Measurements from ENCODE around the gene RHBDF2.
"Not testable (repeated sequence)": the region's sequence is repeated elsewhere in the genome, so short reads cannot be mapped to it uniquely, and the experiment has no call there.

The RHBDF2 gene

DNA sequence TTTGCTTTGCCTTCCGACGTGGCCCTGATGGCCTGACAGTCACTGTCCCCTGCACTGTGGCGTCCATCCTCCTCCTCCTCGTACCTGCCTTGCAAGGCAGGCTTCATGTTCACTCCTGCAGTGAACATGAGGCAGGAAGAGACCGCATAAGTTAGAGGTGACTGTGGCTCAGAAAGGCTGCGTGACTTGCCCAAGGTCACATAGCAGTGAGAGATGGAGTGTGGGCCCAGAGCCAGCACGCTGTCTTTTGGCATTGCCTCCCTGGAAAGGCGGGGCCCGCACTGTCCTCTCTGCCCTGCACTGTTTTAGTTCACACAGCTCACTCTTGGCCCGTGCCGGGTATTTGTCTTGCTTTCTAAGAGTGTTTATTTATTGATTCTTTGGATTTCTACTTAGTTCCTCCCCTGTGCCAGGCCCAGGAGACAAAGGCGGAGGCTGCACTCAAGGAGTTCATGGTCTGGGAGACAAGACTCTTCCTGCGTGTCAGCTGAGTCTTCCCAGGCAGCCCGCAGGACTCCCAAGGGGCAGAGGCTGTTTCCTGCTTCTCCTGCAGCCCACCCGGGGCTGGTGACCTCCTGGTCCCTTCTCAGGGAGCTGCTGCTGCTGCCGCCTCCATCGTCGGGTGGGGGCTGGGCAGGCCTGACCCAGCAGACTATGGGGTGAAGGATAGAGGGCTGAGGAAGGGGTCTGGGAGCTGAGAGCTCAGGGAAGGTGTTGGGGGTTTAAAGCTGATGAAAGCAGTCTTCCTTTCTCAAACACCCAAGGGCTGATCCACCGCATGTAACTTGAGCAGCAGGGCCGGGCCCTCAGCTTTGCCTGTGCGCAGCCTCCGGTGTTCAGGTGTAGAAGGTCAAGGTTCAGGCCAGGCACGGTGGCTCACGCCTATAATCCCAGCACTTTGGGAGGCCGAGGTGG lies 23.6 kb upstream of the RHBDF2 start:
- no peak for DNase-seq (ENCODE audit: low read depth)

DNA sequence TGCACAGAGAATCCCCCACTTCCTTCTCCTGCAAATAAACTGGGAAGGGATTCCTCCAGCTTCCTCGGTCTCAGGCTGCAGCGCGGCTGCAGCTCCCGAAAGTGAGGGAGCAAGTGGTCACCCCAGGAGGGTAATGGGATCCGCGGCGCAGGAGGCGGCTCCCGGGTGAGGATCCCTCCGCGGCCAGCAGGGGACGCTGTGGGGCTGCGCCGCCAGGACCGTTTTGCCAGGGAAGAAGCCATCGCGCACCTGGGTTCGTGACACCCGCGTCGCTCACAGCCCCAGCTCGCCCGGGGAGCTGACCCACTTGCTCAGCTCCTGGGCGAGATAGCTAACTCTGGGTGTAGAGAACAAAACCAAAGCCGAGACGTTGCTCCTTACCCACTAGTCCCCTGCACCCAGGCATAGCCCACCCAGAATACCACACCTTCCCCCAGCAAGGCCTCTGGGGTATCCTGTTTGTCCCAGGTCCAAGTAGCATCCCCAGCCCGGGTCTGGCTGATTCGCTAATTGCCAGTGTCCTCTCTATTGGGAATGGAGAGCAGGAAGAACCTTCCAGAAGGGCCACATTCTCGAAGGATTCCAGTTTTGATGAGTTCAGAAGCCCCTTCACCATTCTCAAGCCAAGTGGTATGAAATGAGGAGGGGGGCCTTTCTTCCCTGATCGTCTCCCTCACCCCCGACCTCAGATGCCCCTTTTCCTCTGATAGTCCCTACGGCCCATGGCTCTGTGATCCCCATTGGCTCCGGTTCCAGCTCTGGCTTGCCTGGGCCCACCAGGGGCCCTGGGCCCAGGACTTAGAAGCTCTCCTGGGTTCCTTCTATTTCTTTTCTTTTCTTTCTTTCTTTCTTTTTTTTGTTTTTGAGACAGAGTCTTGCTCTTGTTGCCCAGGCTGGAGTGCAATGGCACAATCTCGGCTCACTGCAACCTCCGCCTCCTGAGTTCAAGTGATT lies 22.1 kb upstream of the RHBDF2 start:
- peak; percentile 85 for DNase-seq (ENCODE audit: low read depth)

DNA sequence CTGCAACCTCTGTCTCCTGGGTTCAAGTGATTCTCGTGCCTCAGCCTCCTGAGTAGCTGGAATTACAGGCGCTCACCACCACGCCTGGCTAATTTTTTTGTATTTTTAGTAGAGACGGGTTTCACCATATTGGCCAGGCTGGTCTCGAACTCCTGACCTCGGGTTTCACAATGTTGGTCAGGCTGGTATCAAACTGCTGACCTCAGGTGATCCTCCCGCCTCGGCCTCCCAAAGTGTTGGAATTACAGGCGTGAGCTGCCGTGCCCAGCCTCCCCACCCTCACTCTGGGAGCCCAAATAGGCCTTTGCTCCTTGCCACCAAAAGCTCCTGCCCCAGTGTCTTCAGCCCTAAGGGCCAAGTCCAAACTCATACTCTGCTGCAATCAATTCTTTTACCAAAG lies 20.5 kb upstream of the RHBDF2 start:
- not testable (repeated sequence) for DNase-seq (ENCODE audit: low read depth)

DNA sequence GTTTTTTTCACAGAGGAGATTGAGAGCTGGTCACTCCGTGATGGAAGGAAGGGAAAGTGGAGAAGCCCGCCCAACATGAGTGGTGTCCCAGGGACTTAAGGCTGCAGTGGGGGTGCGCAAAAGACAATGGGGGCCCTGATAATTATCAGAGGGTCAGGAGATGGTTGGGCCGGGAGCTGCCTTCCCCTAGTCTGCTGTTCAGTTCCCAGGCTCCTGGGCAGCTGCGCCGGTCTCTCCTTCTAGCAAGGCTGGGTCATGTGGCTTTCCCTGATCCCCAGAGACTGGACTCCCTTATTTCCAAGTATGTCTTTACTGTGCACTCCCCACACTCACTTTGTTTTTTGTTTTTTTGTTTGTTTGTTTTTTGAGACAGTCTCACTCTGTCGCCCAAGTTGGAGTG lies 20.0 kb upstream of the RHBDF2 start:
- DNase-seq (ENCODE audit: low read depth) = no peak

DNA sequence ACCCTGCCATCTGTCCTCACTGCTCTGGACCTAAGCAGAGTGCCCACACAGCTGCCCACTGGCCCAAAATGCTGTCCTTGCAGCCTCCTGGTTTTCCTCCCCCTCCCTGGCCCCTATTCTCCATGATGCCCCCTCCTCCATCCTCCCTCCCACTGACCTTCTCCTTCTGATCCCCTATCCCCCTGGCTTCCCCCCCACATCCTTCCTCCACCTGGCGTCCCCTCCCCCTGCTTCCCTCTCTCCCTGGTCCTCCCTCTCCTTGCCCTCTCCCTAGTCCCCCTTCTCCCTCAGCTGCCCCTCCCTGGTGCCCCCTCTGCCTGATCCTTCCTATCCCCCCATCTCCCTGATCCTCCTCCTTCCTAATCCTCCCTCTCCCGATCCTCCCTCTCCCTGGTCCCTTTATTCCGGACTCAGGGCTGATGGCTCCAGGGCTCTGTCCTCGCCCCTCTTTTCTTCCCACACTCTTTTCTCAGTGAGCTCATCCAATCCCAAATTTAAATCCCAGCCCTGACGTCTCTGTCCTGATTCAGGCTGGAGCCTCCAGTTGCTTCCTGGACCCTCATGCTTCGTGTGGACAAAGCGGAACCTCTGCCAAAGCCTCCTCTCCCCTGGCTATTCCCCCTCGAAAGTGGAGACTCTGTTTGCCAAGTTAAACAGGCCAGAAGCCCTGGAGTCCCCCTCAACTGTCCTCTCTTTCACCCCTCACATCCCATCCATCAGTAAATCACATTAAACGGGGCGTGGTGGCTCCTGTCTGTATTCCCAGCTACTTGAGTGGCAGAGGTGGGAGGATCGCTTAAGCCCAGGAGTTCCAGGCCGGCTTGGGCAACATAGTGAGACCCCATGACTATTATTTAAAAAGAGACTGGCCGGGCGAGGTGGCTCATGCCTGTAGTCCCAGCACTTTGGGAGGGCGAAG lies 18.1 kb upstream of the RHBDF2 start:
- DNase-seq (ENCODE audit: low read depth) = no peak

DNA sequence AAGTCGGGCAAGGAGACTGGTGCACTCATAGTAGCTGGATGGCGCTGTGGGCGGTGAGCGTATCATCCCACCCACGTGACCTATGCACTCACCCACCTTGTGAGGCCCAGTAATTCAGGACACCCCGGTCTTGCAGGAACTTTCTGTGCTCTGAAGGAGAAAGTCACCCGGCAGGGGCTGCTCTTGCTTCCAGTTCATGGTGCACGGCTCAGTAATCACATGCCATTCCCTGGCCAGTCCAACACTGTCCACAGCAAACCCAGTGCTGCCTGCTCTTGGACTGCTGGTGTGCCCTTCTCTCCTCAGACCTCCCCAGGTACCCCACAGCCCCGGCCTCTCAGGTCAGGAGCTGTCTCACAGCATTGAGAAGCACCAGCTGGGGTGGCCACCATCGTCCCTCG lies 16.4 kb upstream of the RHBDF2 start:
- no peak for DNase-seq (ENCODE audit: low read depth)

DNA sequence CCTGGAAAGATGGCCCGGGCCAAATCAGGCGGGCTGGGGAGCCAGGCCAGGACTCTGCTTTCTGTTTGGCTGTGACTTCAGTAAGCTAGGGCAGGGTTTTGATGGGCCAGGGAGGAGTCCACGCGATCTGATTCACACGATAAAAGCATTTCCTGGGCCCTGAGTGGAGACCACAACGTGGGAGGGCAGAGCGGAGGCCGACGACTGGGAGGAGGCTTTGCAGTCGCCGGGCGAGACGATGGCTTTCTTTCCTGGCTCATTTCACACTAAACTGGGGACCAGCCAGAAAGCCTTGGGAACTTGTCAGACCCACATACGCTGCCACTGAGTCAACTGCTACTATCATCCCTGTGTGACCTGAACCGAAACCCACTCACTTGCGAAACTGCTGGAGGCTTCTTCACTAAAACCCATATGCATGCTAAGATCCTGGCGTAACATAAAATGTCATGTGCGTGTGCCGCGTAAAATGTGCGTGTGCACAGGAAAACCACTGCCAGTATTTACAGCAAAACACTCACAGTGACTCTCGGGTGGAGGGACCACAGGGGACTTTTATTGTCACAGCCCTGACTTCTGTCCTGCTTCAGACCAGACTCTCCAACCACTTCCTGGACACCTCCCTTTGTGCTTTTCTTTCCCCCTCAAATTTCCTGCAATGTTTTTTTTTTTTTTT lies 14.2 kb upstream of the RHBDF2 start:
- DNase-seq (ENCODE audit: low read depth) = peak; percentile 50

DNA sequence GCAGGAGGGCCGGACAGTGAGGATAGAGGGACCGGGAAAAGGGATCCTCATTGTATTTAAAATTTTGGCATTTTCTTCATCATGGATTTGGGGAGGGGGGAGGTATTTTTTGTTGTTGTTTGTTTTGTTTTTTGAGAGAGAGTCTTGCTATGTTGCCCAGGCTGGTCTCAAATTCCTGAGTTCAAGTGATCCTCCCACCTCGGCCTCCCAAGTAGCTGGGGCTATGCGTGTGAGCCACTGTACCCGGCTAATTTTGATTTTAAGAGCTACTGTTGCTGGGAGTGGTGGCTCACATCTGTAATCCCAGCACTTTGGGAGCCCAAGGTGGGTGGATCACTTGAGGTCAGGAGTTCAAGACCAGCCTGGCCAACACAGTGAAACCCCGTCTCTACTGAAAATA lies 13.1 kb upstream of the RHBDF2 start:
- DNase-seq (ENCODE audit: low read depth) = not testable (repeated sequence)

DNA sequence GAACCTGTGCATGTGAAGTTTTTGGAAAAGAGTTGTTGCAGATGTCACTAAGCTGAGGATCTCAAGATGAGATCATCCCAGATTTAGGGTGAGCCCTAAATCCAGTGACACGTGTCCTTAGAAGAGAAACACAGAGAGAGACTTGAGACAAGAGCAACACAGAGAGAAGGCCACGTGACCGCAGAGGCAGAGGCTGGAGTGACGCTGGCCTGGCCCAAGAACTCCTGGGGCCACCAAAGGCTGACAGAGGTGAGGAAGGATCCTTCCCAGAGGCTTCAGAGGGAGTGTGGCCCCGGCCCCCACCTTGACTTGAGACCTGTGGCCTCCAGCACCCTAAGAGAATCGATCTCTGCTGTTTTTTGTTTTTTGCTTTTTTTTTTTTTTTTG lies 12.1 kb upstream of the RHBDF2 start:
- no peak for DNase-seq (ENCODE audit: low read depth)

DNA sequence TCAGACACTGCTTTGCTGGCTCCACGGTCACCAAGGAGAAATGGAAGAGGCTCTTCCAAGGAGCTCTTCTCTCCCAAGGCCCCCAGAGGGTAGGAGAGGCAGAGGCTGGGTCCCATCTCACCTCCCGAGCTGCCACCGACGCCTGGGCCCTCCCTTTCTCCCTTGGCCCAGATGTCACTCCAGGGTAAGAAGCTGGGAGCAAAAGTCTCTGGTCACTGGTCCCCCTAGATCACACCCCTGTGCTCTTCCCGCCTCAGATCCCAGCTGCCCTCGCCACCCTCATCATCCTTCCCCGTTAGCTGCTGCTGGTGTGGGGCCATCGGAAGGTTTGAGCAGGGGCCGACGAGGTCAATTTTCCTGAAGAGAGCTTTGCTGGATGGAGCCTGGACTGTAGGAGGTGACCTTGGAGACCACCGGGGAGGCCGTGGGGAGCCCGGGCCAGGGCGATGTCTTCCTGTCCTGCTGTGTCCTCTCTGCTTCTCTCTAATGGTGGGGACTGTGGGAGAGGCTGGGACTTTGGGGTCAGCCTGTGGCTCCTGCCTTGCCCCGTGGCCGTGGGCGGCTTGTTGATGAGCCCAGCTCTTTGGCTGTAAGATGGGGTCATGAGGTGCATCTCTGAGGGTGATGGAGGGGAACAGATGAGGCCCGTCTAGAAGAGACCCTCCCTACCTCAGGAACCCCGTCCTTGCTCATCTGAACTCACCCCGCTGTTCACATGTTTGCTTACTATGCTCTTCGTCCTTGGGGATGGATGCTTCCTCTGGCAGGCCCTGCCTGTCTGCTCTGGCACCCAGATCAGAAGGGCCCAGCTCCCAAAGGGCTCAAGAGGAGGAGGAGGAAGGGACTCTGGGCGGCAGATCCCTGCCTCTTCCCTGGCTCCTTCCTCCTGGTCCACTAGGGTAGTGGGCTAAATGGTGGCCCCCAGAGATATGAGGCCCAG lies 11.4 kb upstream of the RHBDF2 start:
- no peak for DNase-seq (ENCODE audit: low read depth)

DNA sequence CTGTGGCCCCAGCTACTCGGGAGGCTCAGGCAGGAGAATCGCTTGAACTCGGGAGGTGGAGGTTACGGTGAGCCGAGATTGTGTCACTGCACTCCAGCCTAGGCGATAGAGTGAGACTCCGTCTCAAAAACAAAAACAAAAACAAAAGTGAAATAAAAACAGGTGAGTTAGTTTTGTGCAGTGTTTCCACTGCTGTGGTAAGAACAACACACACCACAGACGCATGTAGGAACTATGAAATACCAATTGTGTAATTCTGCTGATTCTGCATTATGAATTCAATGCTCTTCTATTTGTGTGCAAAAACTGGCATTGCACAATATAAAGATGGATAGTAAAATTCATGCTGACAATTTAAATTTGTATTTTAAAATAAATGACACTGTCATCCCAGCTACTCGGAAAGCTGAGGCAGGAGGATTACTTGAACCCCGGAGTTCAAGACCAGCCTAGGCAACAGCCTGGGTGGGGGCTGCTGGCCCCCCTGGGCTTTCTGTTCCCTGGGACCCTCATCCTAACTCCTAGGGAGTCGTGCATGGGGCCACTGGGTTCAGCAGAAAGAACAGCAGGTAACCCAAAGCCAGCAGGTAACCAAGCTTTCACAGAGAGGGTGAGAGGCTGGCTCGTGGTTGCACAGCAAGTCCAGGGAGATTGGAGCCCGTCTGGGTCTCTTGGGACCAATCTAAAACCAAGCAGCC lies 10.6 kb upstream of the RHBDF2 start:
- no peak for DNase-seq (ENCODE audit: low read depth)

DNA sequence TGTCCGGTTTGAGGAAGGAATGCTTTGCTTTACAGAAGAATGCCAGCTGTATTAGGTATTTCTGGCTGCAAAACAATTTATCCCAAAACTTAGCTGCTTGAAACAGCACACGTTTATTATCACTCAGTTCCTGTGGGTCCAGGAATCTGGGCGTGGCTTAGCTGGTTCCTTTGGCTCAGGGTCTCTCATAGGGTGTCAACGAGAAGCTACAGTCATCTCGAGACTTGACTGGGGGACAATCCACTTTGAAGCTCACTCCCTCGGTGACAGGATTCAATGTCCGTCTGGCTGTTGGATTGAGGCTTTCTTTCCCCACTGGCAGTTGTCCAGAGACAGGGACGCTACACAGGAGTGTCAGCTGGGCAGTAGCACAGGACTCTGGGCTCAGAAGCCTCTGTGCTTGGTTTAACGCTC lies 9.6 kb upstream of the RHBDF2 start:
- no peak for DNase-seq (ENCODE audit: low read depth)

DNA sequence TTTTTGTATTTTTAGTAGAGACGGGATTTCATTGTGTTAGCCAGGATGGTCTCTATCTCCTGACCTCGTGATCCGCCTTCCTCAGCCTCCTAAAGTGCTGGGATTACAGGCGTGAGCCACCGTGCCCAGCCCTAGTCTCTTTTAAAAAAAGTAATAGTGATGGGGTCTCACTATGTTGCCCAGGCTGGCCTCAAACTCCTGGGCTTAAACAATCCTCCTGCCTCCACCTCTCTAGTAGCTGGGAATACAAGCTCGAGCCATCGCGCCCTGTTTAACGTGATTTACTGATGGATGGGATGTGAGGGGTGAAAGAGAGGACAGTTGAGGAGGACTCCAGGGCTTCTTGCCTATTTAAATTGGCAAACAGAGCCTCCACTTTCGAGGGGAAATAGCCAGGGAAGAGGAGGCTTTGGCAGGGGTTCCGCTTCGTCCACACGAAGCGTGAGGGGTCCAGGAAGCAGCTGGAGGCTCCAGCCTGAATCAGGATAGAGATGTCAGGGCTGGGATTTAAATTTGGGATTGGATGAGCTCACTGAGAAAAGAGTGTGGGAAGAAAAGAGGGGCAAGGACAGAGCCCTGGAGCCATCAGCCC lies 7.3 kb upstream of the RHBDF2 start:
- not testable (repeated sequence) for DNase-seq (ENCODE audit: low read depth)

DNA sequence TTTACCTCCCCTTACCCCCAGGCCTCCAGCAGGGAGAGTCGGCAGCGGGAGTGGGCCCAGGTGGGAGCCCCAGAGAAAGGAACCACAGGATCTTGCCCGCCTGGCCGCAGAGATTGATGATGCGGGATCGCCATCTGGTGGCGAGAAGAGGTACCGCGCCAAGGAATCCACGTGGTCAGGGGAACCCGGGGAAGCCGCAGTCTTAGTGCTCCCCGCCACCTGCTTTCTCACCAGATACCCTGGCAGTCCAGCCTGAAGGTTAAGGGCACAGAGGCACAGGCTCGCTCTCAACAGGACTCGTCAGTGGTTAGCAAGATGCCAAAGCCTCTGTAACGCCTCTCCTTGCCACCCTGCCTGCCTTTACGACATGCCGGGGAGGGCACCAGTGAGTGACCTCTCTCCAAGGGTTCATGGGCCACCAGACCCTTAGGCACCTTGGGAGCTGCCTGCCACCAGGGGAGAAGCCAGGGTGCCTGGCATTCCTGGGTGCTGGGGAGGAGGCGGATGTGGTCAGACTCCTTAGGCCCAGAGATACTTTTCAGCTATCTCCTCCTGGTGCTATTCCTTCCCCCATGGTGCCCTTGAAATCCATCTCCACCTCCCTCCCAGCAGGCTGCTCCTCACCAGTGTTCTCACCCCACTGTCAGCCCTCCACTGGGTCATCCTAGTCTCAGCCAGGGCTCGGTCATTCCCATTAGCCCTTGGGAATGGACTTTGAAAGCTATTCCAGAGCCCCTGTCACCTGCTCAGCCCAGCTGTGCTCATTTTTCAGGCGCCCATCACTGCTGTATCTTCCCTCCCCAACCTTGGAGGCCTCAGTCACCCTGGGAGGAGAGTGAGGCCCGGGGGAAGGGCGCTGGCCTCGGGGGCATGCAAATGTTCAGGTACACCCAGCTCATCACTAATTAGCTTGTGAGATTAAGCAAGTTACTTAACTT lies 5.5 kb upstream of the RHBDF2 start:
- DNase-seq (ENCODE audit: low read depth) = peak; percentile 77

DNA sequence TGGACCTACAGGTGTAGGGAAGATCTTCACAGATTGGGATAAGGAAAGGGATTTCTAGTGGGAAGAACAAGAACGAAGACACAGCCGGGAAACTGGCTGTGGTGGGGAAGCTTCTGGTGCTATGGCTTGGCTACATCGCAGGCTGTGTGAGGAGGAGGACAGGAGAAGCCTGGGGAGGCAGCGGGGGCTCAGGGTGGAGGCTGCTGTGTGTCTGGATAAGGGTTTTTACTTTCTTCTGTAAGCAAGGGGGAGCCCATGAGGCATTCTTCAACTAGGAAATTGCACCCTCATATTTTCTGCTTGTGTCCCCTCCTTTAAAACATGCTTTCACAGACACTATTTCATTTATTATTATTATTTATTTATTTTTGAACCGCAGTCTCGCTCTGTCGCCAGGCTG lies 2.9 kb upstream of the RHBDF2 start:
- no peak for DNase-seq (ENCODE audit: low read depth)

DNA sequence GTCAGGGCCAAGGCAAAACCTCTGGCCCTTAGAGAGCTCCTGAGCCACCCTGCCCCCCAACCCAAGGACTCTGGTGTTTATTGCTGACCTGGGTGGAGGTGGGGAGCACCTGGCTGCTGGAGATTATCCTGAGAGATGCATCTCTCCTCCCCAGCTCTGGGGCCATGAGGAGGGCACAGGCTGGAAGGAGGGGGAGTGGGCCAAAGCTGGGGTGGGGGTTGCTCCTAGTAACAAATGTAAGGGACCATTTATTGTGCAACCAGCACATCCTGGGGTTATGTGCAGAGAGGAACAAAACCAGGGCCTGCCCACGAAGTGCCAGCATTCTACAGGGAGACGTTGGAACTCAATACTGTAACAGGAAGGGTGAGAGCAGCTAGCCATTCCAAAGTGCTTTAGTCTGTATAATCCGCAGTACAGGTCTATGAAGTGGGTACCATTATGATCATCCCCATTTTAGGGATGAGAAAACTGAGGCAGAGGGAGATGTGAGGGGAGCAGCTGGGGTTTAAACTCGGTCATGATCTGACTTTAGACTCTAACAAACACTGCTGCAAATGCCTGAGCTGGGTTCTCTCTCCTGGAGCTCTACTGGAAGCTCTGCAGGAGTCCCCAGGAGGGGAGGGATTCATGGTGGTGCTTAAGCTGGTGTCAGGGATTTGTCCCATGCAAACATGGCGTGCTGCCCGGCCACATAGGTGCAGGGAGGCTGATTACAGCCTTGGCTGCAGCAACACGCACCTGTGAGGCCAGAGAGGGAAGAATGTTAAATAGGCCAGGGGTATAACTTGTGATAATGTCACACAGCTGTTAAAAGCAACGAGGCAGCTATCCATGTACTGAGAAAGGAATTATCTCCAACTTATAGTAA lies 1.4 kb upstream of the RHBDF2 start:
- DNase-seq (ENCODE audit: low read depth) = no peak

DNA sequence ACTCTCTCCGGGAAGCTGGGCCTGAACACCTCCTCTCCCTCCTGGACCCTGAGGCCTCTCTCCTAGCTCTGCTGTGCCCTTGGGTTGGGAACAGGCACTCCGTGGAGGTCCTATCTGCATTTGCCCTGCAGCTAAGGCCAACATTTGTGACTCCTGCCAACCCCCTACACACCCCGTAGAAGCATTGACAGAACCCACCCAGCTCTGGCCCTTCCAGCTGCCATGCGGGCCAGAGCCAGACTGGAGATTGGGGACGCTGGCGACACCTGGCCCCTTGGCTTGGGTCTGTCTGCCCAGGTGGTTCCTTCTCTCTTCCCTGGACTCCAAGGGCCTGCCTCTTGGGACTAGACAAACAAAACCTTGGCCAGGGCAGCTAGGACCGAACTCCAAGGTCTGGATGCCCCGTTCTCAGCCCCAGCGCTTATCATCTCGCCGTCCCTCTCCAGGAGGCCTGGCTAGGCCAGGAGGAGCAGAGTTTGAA lies 644 bp upstream of the RHBDF2 start:
- no peak for DNase-seq (ENCODE audit: low read depth)

Data from stimulated activated CD8-positive, alpha-beta memory T cell treated with anti-CD3 and anti-CD28 coated beads, Interleukin-15, amount 100 ng/mL, for 24 hours (primary cell).